T-helper 9 cell (primary cell): Measurements from ENCODE around the gene LPP.
"Not testable (repeated sequence)": the region's sequence is repeated elsewhere in the genome, so short reads cannot be mapped to it uniquely, and the experiment has no call there.

ENCODE experiments used
- DNase-seq: peaks from one replicate; pipeline ENCODE4 v3.0.0-alpha.2; 2020
- total RNA-seq, 2 donors: gene quantifications; one replicate each; lab custom pipeline; 2026; lab: John Stamatoyannopoulos, UW

The LPP gene
- 76.1 to 114 reads per million in 2 donors for total RNA-seq

GRCh38 chr3:188154014-188154808 lies at the start of gene LPP:
TSS of gene LPP (plus strand) at chr3:188154157. CDS start at chr3:188406121, 251,964 bp downstream.
- peak; percentile 82 for DNase-seq

GRCh38 chr3:188106006-188106405 lies 48.0 kb upstream of the LPP start:
- DNase-seq: no peak

- no peak for DNase-seq
Measured at GRCh38 chr3:188106454-188106853, 47.5 kb upstream of the LPP start.

- no peak for DNase-seq
Measured at GRCh38 chr3:188106887-188107830, 46.8 kb upstream of the LPP start.

- no peak for DNase-seq
Measured at GRCh38 chr3:188108703-188109412, 45.1 kb upstream of the LPP start.

- no peak for DNase-seq
Measured at GRCh38 chr3:188111002-188111584, 42.9 kb upstream of the LPP start.

- no peak for DNase-seq
Measured at GRCh38 chr3:188113756-188114155, 40.2 kb upstream of the LPP start.

- no peak for DNase-seq
Measured at GRCh38 chr3:188119846-188120245, 34.1 kb upstream of the LPP start.

GRCh38 chr3:188122571-188123169 lies 31.3 kb upstream of the LPP start:
- no peak for DNase-seq

- no peak for DNase-seq
Measured at GRCh38 chr3:188123170-188123905, 30.6 kb upstream of the LPP start.

- DNase-seq: no peak
Measured at GRCh38 chr3:188124184-188124583, 29.8 kb upstream of the LPP start.

- DNase-seq: no peak
Measured at GRCh38 chr3:188125076-188125475, 28.9 kb upstream of the LPP start.

- DNase-seq: no peak
Measured at GRCh38 chr3:188126276-188126675, 27.7 kb upstream of the LPP start.

GRCh38 chr3:188126934-188127333 lies 27.0 kb upstream of the LPP start:
- DNase-seq: no peak

- no peak for DNase-seq
Measured at GRCh38 chr3:188128905-188129304, 25.1 kb upstream of the LPP start.

GRCh38 chr3:188131023-188131422 lies 22.9 kb upstream of the LPP start:
- not testable (repeated sequence) for DNase-seq

- no peak for DNase-seq
Measured at GRCh38 chr3:188133219-188133618, 20.7 kb upstream of the LPP start.

- DNase-seq: no peak
Measured at GRCh38 chr3:188133646-188134045, 20.3 kb upstream of the LPP start.

GRCh38 chr3:188134079-188134478 lies 19.9 kb upstream of the LPP start:
- DNase-seq: no peak

GRCh38 chr3:188134856-188135255 lies 19.1 kb upstream of the LPP start:
- DNase-seq: no peak

- DNase-seq: no peak
Measured at GRCh38 chr3:188135271-188135670, 18.7 kb upstream of the LPP start.
